ENCODE data around the gene PABPC1L. TPM values are rescaled to one million over a fixed set of nuclear protein-coding genes. Genes with fewer than 3 reads are reported as not detected.

Gene PABPC1L
- total RNA-seq, 6 experiments from 2014 or later, result 14.4 to 22.4 (median 16.6) TPM

DNA sequence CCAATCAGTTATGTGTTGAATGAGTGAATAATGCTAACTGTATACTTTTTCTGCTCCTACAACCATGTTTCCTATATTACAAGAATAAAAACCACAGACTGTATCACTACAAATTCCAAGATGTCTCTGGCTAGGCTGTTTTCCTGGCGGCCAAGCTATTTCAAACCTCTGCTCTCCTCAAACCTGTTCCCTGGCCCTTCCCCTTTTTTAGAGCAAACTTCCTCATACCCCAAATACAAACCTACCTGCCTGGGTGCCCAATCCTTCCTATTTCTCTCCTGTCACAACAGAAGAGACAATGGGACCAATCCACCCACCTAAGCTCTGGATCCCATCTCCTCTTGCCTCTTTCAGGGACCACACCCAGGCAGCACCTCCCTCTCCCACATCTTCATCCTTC is 42.9 kb downstream of the PABPC1L start:
- H3K4me3 Mint-ChIP-seq, result no peak overlapping the region
- TF ChIP-seq, protein P1, sequence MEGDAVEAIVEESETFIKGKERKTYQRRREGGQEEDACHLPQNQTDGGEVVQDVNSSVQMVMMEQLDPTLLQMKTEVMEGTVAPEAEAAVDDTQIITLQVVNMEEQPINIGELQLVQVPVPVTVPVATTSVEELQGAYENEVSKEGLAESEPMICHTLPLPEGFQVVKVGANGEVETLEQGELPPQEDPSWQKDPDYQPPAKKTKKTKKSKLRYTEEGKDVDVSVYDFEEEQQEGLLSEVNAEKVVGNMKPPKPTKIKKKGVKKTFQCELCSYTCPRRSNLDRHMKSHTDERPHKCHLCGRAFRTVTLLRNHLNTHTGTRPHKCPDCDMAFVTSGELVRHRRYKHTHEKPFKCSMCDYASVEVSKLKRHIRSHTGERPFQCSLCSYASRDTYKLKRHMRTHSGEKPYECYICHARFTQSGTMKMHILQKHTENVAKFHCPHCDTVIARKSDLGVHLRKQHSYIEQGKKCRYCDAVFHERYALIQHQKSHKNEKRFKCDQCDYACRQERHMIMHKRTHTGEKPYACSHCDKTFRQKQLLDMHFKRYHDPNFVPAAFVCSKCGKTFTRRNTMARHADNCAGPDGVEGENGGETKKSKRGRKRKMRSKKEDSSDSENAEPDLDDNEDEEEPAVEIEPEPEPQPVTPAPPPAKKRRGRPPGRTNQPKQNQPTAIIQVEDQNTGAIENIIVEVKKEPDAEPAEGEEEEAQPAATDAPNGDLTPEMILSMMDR (IDR thresholded peaks at IDR 0.05), result no peak
- no peaks in the 10 kb centered on the region for H3K27me3 Mint-ChIP-seq (ENCODE audit: insufficient read depth)
- peaks cover 55% of the 10 kb centered on the region for H3K36me3 Mint-ChIP-seq (ENCODE audit: low read depth)
- H3K4me1 Mint-ChIP-seq (ENCODE audit: low read depth), result peaks cover 31% of the 10 kb centered on the region
- H3K9me3 Mint-ChIP-seq, result no peaks in the 10 kb centered on the region
- no peak for DNase-seq
- H3K27ac Mint-ChIP-seq, result peak overlapping the region; percentile 34; the same call in 1 of the 2 replicates

DNA sequence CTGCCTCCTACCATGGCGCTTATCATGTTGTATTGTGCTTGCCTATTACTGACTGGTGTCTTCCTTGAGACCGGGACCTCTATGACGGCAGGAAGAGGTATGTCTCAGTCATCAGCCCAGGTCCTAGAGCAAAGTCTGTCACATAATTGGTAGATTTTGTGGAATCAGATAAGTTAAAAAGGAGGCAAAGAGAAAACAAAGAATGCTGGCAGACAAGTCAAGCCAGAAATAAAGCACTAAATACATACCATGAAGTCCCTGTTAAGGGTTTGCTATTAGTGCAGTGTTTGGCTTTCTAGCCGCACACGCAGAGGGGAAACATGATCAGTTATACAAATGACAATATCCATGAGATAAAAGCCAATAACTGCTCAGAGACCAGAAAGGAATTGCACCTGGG is 44.4 kb downstream of the PABPC1L start:
- peaks cover 60% of the 10 kb centered on the region for H3K36me3 Mint-ChIP-seq (ENCODE audit: low read depth)
- no peak overlapping the region for H3K27ac Mint-ChIP-seq
- H3K4me3 Mint-ChIP-seq, result no peak overlapping the region
- no peaks in the 10 kb centered on the region for H3K27me3 Mint-ChIP-seq (ENCODE audit: insufficient read depth)
- DNase-seq, result no peak
- no peaks in the 10 kb centered on the region for H3K9me3 Mint-ChIP-seq
- H3K4me1 Mint-ChIP-seq (ENCODE audit: low read depth), result peaks cover 46% of the 10 kb centered on the region
- TF ChIP-seq, protein P1 (IDR thresholded peaks at IDR 0.05), result no peak

GRCh38 chr20:44955270-44955669 is 45.4 kb downstream of the PABPC1L start:
- H3K9me3 Mint-ChIP-seq, result no peaks in the 10 kb centered on the region
- no peak overlapping the region for H3K4me3 Mint-ChIP-seq

DNA sequence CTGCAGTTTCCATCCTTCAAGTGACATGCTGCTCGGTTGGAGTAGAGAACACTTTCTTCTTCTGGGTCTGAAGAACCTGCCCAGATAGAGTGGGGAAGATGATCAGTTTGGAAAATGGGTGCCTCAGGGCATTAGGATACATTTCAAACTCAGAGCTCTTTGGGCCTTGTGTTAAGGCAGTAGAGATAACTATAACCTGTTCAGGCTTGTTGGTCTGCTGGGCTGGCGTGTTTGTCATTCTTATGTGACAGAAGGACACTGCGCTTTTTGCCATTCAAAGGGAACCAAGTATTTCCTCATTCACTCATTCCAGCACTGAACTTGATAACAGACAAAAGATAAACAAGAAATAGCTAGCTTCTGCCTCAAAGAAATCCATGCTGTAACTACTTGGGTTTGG is 46.5 kb downstream of the PABPC1L start:
- no peaks in the 10 kb centered on the region for H3K9me3 Mint-ChIP-seq
- DNase-seq, result no peak
- H3K27me3 Mint-ChIP-seq (ENCODE audit: insufficient read depth), result no peaks in the 10 kb centered on the region
- no peak overlapping the region for H3K27ac Mint-ChIP-seq
- TF ChIP-seq, protein P1 (IDR thresholded peaks at IDR 0.05), result no peak
- peaks cover 62% of the 10 kb centered on the region for H3K4me1 Mint-ChIP-seq (ENCODE audit: low read depth)
- peaks cover 52% of the 10 kb centered on the region for H3K36me3 Mint-ChIP-seq (ENCODE audit: low read depth)
- H3K4me3 Mint-ChIP-seq, result no peak overlapping the region

More at GRCh38 chr20:44955270-44955669, 45.4 kb downstream of the PABPC1L start:
- Mint-ChIP-seq H3K4me1 (ENCODE audit: low read depth) (peaks cover 50% of the 10 kb centered on the region), H3K27me3 (ENCODE audit: insufficient read depth) (no peaks in the 10 kb centered on the region), H3K36me3 (ENCODE audit: low read depth) (peaks cover 54% of the 10 kb centered on the region), H3K27ac (peak overlapping the region; percentile 19; the same call in 1 of the 2 replicates)
- TF ChIP-seq, protein P1 (IDR thresholded peaks at IDR 0.05), result no peak
- no peak for DNase-seq

- Mint-ChIP-seq H3K9me3 (no peaks in the 10 kb centered on the region), H3K4me3 (peak overlapping the region; percentile 93), H3K36me3 (ENCODE audit: low read depth) (peaks cover 38% of the 10 kb centered on the region), H3K27me3 (ENCODE audit: insufficient read depth) (no peaks in the 10 kb centered on the region), H3K27ac (peak overlapping the region; percentile 90; the same call in 1 of the 2 replicates), H3K4me1 (ENCODE audit: low read depth) (peaks cover 63% of the 10 kb centered on the region)
- DNase-seq, result no peak
- TF ChIP-seq, protein P1 (IDR thresholded peaks at IDR 0.05), result no peak
These were observed 48.4 kb downstream of the PABPC1L start for GRCh38 chr20:44958276-44958675.

All from HFFc6 (cell line).